GM23338 (cell line): ENCODE measurements around the gene PAN2. TPM values are rescaled to one million over a fixed set of nuclear protein-coding genes. Genes with fewer than 3 reads are reported as not detected.
"Not testable (repeated sequence)": the region's sequence is repeated elsewhere in the genome, so short reads cannot be mapped to it uniquely, and the experiment has no call there.

Experiments
- ATAC-seq: fragments of 200-7000 bp; cut with Tn5 transposase; 3 replicates; pipeline ENCODE4 v1.9.1; 2020
- DNase-seq: peaks from one replicate; pipeline ENCODE4 v3.0.0-alpha.2; 2015; ENCODE audit warnings: low spot score
- H2AFZ ChIP-seq: fragments of 200-600 bp; sonication (generic); 2 replicates; pipeline ENCODE4 v1.8.0; 2016; ENCODE audit warnings: antibody characterized with exemption, mild to moderate bottlenecking, moderate library complexity
- H3F3A ChIP-seq: fragments of 200-600 bp; sonication (generic); replicated peaks from 2 replicates; pipeline ENCODE4 v1.8.0; 2017; ENCODE audit warnings: antibody characterized with exemption, mixed run types, low read depth
- H3K27ac ChIP-seq: fragments of 200-600 bp; sonication (generic); 2 replicates; pipeline ENCODE4 v1.6.1; 2016; ENCODE audit warnings: low read depth
- H3K27me3 ChIP-seq: fragments of 200-600 bp; sonication (generic); 2 replicates; pipeline ENCODE4 v1.8.0; 2016; ENCODE audit warnings: mild to moderate bottlenecking, mixed run types, moderate library complexity; ENCODE audit not compliant: insufficient read depth
- H3K36me3 ChIP-seq: fragments of 200-600 bp; sonication (generic); 2 replicates; pipeline ENCODE4 v1.8.0; 2016; ENCODE audit warnings: mild to moderate bottlenecking; ENCODE audit not compliant: insufficient read depth
- H3K4me1 ChIP-seq: fragments of 200-600 bp; sonication (generic); 2 replicates; pipeline ENCODE4 v1.8.0; 2016; ENCODE audit warnings: mild to moderate bottlenecking, moderate library complexity; ENCODE audit not compliant: insufficient read depth
- H3K4me2 ChIP-seq: fragments of 200-600 bp; sonication (generic); 2 replicates; pipeline ENCODE4 v1.7.1; 2017; ENCODE audit warnings: mixed run types
- H3K4me3 ChIP-seq: fragments of 200-600 bp; sonication (generic); 2 replicates; pipeline ENCODE4 v1.6.1; 2016; ENCODE audit warnings: mixed run types
- H3K79me2 ChIP-seq: fragments of 200-600 bp; sonication (generic); replicated peaks from 2 replicates; pipeline ENCODE4 v1.8.0; 2017; ENCODE audit warnings: mild to moderate bottlenecking; ENCODE audit not compliant: insufficient read depth
- H3K9me2 ChIP-seq: fragments of 200-600 bp; sonication (generic); 2 replicates; pipeline ENCODE4 v1.8.0; 2017; ENCODE audit not compliant: insufficient read depth
- H4K20me1 ChIP-seq: fragments of 200-600 bp; sonication (generic); replicated peaks from 2 replicates; pipeline ENCODE4 v1.8.0; 2017; ENCODE audit warnings: mild to moderate bottlenecking; ENCODE audit not compliant: insufficient read depth
- H3K27ac Mint-ChIP-seq: 2 replicates; pipeline ENCODE4 v1.8.0; 2020; ENCODE audit warnings: inconsistent platforms, mild to moderate bottlenecking, moderate library complexity, mixed read lengths
- H3K27me3 Mint-ChIP-seq: 3 replicates; pipeline ENCODE4 v1.8.0; 2022; ENCODE audit warnings: low read depth, mild to moderate bottlenecking, moderate library complexity, mixed read lengths, inconsistent platforms; ENCODE audit not compliant: insufficient read depth, poor library complexity
- H3K36me3 Mint-ChIP-seq: 3 replicates; pipeline ENCODE4 v1.8.0; 2021; ENCODE audit warnings: low read depth, mild to moderate bottlenecking, inconsistent platforms, moderate library complexity, mixed read lengths
- H3K4me1 Mint-ChIP-seq: 3 replicates; pipeline ENCODE4 v1.8.0; 2020; ENCODE audit warnings: mild to moderate bottlenecking, inconsistent platforms, mixed read lengths
- H3K4me3 Mint-ChIP-seq: 3 replicates; pipeline ENCODE4 v1.8.0; 2021; ENCODE audit warnings: moderate library complexity, mild to moderate bottlenecking, inconsistent platforms, mixed read lengths
- H3K9me3 Mint-ChIP-seq: 3 replicates; pipeline ENCODE4 v1.8.0; 2020; ENCODE audit warnings: moderate library complexity, mild to moderate bottlenecking, inconsistent platforms, mixed read lengths
- CREB1 ChIP-seq: fragments of 250-450 bp; sonication (Bioruptor Pico); IDR thresholded peaks from 2 replicates; pipeline ENCODE4 v1.5.0; 2020; ENCODE audit warnings: low read depth, mild to moderate bottlenecking, moderate library complexity
- EZH2 ChIP-seq: fragments of 200-600 bp; sonication (generic); IDR thresholded peaks from one replicate; pipeline ENCODE4 v1.8.0; 2017; ENCODE audit warnings: antibody characterized with exemption, mild to moderate bottlenecking, low read depth; ENCODE audit not compliant: unreplicated experiment
- EZH2phosphoT487 ChIP-seq: fragments of 200-600 bp; sonication (generic); IDR thresholded peaks from one replicate; pipeline ENCODE4 v1.8.1; 2018; ENCODE audit warnings: antibody characterized with exemption; ENCODE audit not compliant: unreplicated experiment
- NANOG ChIP-seq: IDR thresholded peaks from 2 replicates; pipeline ENCODE4 v1.6.1; 2016; ENCODE audit warnings: antibody characterized with exemption, borderline replicate concordance
- POLR2AphosphoS5 ChIP-seq: IDR thresholded peaks from 2 replicates; pipeline ENCODE4 v1.6.1; 2016; ENCODE audit warnings: antibody characterized with exemption, low read depth
- ZNF114 ChIP-seq: fragments of 250-450 bp; sonication (Bioruptor Pico); IDR thresholded peaks from 2 replicates; pipeline ENCODE4 v1.5.0; 2020; ENCODE audit warnings: mild to moderate bottlenecking, moderate library complexity
- ZNF331 ChIP-seq: fragments of 250-450 bp; sonication (Bioruptor Pico); IDR thresholded peaks from 2 replicates; pipeline ENCODE4 v1.5.0; 2020; ENCODE audit warnings: low read depth, mild to moderate bottlenecking, moderate library complexity
- polyA plus RNA-seq: library from polyadenylated mRNA; unstranded; fragments of >200 nt; fragmentation: Nextera tagmentation; extraction: Ambion mirVana; gene quantifications from 2 replicates; pipeline ENCODE4 v1.2.1, GENCODE V29; 2016
- total RNA-seq: library from RNA; depleted of rRNA; stranded (reverse); fragments of >200 nt; shearing (Covaris generic); gene quantifications from 2 replicates; pipeline ENCODE4 v1.2.3, GENCODE V29; 2014
- TF ChIP-seq, protein P1 (sequence below), 2 experiments: fragments of 200-600 bp in 1 of 2; sonication (generic) in 1 of 2; conservative IDR thresholded peaks; 2 replicates each; pipeline versions ENCODE4 v1.5.1 to v1.6.1; 2016 to 2017; ENCODE audit warnings: antibody characterized with exemption in 2 of 2, low read depth in 2 of 2, mild to moderate bottlenecking in 2 of 2, moderate library complexity in 1 of 2
- TF ChIP-seq, protein P2 (sequence below): IDR thresholded peaks from one replicate; pipeline ENCODE4 v1.6.1; 2018; ENCODE audit warnings: antibody characterized with exemption; ENCODE audit not compliant: unreplicated experiment
- TF ChIP-seq, protein P3 (sequence below): IDR thresholded peaks from 2 replicates; pipeline ENCODE4 v1.6.1; 2016; ENCODE audit warnings: antibody characterized with exemption

PAN2 gene
- total and polyA plus RNA-seq, 2 experiments from 2014 or later: 11.5 to 27.2 TPM

DNA sequence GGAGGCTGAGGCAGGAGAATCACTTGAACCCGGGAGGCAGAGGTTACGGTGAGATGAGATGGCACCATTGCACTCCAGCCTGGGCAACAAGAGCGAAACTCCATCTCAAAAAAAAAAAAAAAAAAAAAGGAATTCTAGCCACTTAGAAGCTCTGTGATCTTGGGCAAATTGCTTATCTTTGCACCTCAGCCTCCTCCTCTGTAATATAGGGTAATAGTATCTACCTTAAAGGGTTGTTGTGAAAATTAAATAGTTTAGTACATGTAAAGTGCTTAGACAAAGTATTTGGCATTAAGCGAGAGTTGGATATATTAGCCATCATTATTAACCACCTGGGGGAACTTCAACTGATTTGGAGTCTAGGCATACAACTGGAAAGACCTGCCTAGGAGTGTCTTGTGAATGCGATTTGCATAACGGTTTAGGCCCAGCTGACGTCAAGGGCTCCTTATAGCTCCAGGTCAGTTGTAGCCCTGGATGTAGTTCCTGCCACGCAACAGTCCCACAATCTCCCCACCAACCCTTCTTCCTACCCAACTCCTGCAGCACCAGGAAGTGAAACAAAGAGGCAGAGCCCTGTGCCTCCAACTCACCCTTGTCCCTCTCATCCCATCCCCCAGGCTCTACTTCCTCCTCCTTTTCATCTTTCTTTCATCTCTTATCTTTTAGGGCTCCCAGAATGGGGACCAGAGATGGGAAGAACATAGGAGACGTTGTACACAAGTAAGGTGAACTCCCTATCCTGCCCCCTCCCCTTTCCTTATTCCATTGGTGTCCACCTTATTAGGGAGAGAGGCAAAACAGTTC is 2.8 kb upstream of the PAN2 start (continued):
- TF ChIP-seq NANOG: no peak
- TF ChIP-seq, protein P1, sequence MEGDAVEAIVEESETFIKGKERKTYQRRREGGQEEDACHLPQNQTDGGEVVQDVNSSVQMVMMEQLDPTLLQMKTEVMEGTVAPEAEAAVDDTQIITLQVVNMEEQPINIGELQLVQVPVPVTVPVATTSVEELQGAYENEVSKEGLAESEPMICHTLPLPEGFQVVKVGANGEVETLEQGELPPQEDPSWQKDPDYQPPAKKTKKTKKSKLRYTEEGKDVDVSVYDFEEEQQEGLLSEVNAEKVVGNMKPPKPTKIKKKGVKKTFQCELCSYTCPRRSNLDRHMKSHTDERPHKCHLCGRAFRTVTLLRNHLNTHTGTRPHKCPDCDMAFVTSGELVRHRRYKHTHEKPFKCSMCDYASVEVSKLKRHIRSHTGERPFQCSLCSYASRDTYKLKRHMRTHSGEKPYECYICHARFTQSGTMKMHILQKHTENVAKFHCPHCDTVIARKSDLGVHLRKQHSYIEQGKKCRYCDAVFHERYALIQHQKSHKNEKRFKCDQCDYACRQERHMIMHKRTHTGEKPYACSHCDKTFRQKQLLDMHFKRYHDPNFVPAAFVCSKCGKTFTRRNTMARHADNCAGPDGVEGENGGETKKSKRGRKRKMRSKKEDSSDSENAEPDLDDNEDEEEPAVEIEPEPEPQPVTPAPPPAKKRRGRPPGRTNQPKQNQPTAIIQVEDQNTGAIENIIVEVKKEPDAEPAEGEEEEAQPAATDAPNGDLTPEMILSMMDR (conservative IDR thresholded peaks at IDR 0.05; ENCODE audit: low read depth in 2 of 2): no peak

DNA sequence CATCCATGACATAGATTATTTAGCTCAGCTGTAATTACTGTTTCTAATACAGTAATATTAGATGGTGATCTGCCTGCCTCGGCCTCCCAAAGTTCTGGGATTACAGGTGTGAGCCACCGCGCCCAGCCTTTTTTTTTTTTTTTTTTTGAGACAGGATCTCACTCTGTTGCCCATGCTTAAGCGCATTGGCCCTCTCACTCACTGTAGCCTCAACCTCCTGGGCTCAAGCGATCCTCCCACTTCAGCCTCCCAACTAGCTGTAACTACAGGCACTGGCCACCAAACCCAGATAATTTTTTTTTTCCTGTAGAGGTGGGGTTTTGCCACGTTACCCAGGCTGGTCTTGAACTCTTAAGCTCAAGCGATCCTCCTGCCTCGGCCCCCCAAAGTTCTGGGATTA is 1.7 kb upstream of the PAN2 start:
- ATAC-seq: not testable (repeated sequence)

DNA sequence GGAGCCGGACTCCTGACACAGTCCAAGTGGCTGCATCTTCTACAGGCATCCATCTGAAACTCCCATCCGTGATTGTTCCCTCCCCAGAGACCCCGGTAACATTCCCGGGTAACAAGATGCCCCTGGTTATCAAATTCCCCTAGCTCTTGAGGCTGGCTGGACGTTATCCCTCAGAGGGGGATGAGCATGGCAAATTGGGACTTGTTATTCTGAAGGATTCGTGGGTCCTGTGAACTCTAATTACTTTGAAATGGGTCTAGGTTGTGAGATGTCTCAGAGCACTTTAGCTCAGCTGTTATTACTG is 642 bp upstream of the PAN2 start:
- Histone ChIP-seq H3K4me3 (peak overlapping the region; percentile 58), H3K4me1 (peaks cover 29% of the 10 kb centered on the region), H3K27me3 (no peaks in the 10 kb centered on the region), H4K20me1 (no peaks in the 10 kb centered on the region), H3K9me2 (peaks cover 13% of the 10 kb centered on the region), H3K27ac (peak overlapping the region; percentile 51), H3K36me3 (no peaks in the 10 kb centered on the region), H2AFZ (no peak overlapping the region), H3F3A (peaks cover 16% of the 10 kb centered on the region; the same call in 1 of the 2 replicates), H3K4me2 (peak overlapping the region; percentile 81), H3K79me2 (peaks cover 5% of the 10 kb centered on the region; the same call in 1 of the 2 replicates)
- Mint-ChIP-seq H3K27ac (peak overlapping the region; percentile 99), H3K9me3 (no peaks in the 10 kb centered on the region), H3K27me3 (peaks cover 12% of the 10 kb centered on the region), H3K4me1 (peaks cover 40% of the 10 kb centered on the region), H3K4me3 (peak overlapping the region; percentile 91), H3K36me3 (no peaks in the 10 kb centered on the region)
- ATAC-seq (no peak), DNase-seq (no peak)
- TF ChIP-seq ZNF114 (CRISPR knock-in tag) (no peak), ZNF331 (CRISPR knock-in tag) (no peak), POLR2AphosphoS5 (no peak), EZH2phosphoT487 (no peak), NANOG (no peak), EZH2 (no peak), CREB1 (no peak)
- TF ChIP-seq, protein P2, sequence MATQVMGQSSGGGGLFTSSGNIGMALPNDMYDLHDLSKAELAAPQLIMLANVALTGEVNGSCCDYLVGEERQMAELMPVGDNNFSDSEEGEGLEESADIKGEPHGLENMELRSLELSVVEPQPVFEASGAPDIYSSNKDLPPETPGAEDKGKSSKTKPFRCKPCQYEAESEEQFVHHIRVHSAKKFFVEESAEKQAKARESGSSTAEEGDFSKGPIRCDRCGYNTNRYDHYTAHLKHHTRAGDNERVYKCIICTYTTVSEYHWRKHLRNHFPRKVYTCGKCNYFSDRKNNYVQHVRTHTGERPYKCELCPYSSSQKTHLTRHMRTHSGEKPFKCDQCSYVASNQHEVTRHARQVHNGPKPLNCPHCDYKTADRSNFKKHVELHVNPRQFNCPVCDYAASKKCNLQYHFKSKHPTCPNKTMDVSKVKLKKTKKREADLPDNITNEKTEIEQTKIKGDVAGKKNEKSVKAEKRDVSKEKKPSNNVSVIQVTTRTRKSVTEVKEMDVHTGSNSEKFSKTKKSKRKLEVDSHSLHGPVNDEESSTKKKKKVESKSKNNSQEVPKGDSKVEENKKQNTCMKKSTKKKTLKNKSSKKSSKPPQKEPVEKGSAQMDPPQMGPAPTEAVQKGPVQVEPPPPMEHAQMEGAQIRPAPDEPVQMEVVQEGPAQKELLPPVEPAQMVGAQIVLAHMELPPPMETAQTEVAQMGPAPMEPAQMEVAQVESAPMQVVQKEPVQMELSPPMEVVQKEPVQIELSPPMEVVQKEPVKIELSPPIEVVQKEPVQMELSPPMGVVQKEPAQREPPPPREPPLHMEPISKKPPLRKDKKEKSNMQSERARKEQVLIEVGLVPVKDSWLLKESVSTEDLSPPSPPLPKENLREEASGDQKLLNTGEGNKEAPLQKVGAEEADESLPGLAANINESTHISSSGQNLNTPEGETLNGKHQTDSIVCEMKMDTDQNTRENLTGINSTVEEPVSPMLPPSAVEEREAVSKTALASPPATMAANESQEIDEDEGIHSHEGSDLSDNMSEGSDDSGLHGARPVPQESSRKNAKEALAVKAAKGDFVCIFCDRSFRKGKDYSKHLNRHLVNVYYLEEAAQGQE: no peak
- TF ChIP-seq, protein P3, sequence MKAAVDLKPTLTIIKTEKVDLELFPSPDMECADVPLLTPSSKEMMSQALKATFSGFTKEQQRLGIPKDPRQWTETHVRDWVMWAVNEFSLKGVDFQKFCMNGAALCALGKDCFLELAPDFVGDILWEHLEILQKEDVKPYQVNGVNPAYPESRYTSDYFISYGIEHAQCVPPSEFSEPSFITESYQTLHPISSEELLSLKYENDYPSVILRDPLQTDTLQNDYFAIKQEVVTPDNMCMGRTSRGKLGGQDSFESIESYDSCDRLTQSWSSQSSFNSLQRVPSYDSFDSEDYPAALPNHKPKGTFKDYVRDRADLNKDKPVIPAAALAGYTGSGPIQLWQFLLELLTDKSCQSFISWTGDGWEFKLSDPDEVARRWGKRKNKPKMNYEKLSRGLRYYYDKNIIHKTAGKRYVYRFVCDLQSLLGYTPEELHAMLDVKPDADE: no peak

More for the DNA sequence above, 1.7 kb upstream of the PAN2 start:
- not testable (repeated sequence) for H3K9me3 Mint-ChIP-seq, H4K20me1 ChIP-seq, H3K27ac ChIP-seq, H3K36me3 Mint-ChIP-seq, H3K4me3 Mint-ChIP-seq, H3K36me3 ChIP-seq, H3K27ac Mint-ChIP-seq, H3K4me2 ChIP-seq, H3K27me3 ChIP-seq, H2AFZ ChIP-seq, DNase-seq, H3K79me2 ChIP-seq, H3K4me3 ChIP-seq
- H3K27me3 Mint-ChIP-seq: peaks cover 12% of the 10 kb centered on the region
- peaks cover 42% of the 10 kb centered on the region for H3K4me1 Mint-ChIP-seq
- Histone ChIP-seq H3K9me2 (peaks cover 19% of the 10 kb centered on the region), H3F3A (peaks cover 22% of the 10 kb centered on the region; the same call in 1 of the 2 replicates), H3K4me1 (peaks cover 33% of the 10 kb centered on the region)
